ENCODE results near the gene RPS23. TPM values are rescaled to one million over a fixed set of nuclear protein-coding genes. Genes with fewer than 3 reads are reported as not detected.

The RPS23 gene
- total RNA-seq, 1 donor from 2014 or later: 2,334 TPM

- no peak for DNase-seq (ENCODE audit: extremely low spot score in 2 of 2)
Measured at GRCh38 chr5:82225525-82226172, 52.5 kb downstream of the RPS23 start.

More at GRCh38 chr5:82225525-82226172, 52.5 kb downstream of the RPS23 start:
- no peak overlapping the region for H3K27ac ChIP-seq
- no peaks in the 10 kb centered on the region for H3K27me3 ChIP-seq
- intact Hi-C loops (cut with DNase I): no loop called here
- no peaks in the 10 kb centered on the region for H3K9me3 ChIP-seq
- no peaks in the 10 kb centered on the region for H3K36me3 ChIP-seq
- H3K4me1 ChIP-seq: no peaks in the 10 kb centered on the region
- TF ChIP-seq POLR2A (IDR thresholded peaks at IDR 0.05) (no peak), POLR2AphosphoS5 (IDR thresholded peaks at IDR 0.05; ENCODE audit: insufficient read depth in 1 of 2, low read depth in 1 of 2) (no peak), CTCF (IDR thresholded peaks at IDR 0.05) (peak; percentile 56 to 80 (median 73))
- H3K4me3 ChIP-seq: no peak overlapping the region

Small RNAs within 50 kb of the gene (small RNA-seq; reads per million reads assigned to genes)
- gene AC010598.1: not detected
